WERI-Rb-1 (cell line): Measurements from ENCODE around the gene BRIP1.

Source experiments
- DNase-seq: peaks from one replicate; pipeline ENCODE4 v3.0.0-alpha.2; 2020
- H3K27ac ChIP-seq: fragments of 250-450 bp; sonication (Bioruptor Pico); 2 replicates; pipeline ENCODE4 v1.5.1; 2020; ENCODE audit warnings: mild to moderate bottlenecking, moderate library complexity
- H3K27me3 ChIP-seq: fragments of 250-450 bp; sonication (Bioruptor Pico); 2 replicates; pipeline ENCODE4 v1.5.1; 2021; ENCODE audit warnings: mild to moderate bottlenecking, low read depth, moderate library complexity; ENCODE audit not compliant: insufficient read depth, severe bottlenecking
- H3K36me3 ChIP-seq: fragments of 250-450 bp; sonication (Bioruptor Pico); 2 replicates; pipeline ENCODE4 v1.5.1; 2020; ENCODE audit warnings: mild to moderate bottlenecking, moderate library complexity
- H3K4me3 ChIP-seq: 2 replicates; pipeline ENCODE4 v1.5.1; 2011; ENCODE audit warnings: low read depth, mild to moderate bottlenecking, control low read depth, low read length
- H3K9me3 ChIP-seq: fragments of 250-450 bp; sonication (Bioruptor Pico); 2 replicates; pipeline ENCODE4 v1.5.1; 2021; ENCODE audit warnings: mild to moderate bottlenecking, moderate library complexity; ENCODE audit not compliant: severe bottlenecking
- CTCF ChIP-seq: IDR thresholded peaks from 2 replicates; pipeline ENCODE4 v1.5.1; 2011; ENCODE audit warnings: low read depth, mild to moderate bottlenecking, control low read depth, inconsistent platforms, low read length

Gene BRIP1

GRCh38 chr17:61644800-61645774 lies 218.2 kb downstream of the BRIP1 start:
- Histone ChIP-seq H3K9me3 (no peaks in the 10 kb centered on the region), H3K36me3 (no peaks in the 10 kb centered on the region), H3K27ac (no peak overlapping the region), H3K27me3 (no peaks in the 10 kb centered on the region), H3K4me3 (no peak overlapping the region)
- DNase-seq = no peak
- no peak for TF ChIP-seq CTCF

- no peak for TF ChIP-seq CTCF
- Histone ChIP-seq H3K27ac (no peak overlapping the region), H3K36me3 (no peaks in the 10 kb centered on the region)
Observed at GRCh38 chr17:61642768-61643167, 220.6 kb downstream of the BRIP1 start.

GRCh38 chr17:61641715-61642114 lies 221.6 kb downstream of the BRIP1 start:
- Histone ChIP-seq H3K27ac (no peak overlapping the region), H3K9me3 (no peaks in the 10 kb centered on the region), H3K27me3 (no peaks in the 10 kb centered on the region), H3K36me3 (no peaks in the 10 kb centered on the region), H3K4me3 (no peak overlapping the region)
- DNase-seq = no peak
- no peak for TF ChIP-seq CTCF

More at GRCh38 chr17:61642768-61643167, 220.6 kb downstream of the BRIP1 start:
- H3K9me3 ChIP-seq = no peaks in the 10 kb centered on the region
- DNase-seq = no peak
- no peak overlapping the region for H3K4me3 ChIP-seq
- H3K27me3 ChIP-seq = no peaks in the 10 kb centered on the region

GRCh38 chr17:61641084-61641483 lies 222.2 kb downstream of the BRIP1 start:
- H3K4me3 ChIP-seq = no peak overlapping the region
- no peak overlapping the region for H3K27ac ChIP-seq
- H3K27me3 ChIP-seq = no peaks in the 10 kb centered on the region
- no peak for DNase-seq
- TF ChIP-seq CTCF = no peak
- H3K9me3 ChIP-seq = no peaks in the 10 kb centered on the region
- no peaks in the 10 kb centered on the region for H3K36me3 ChIP-seq

GRCh38 chr17:61639818-61640217 lies 223.5 kb downstream of the BRIP1 start:
- Histone ChIP-seq H3K36me3 (no peaks in the 10 kb centered on the region), H3K27me3 (no peaks in the 10 kb centered on the region), H3K4me3 (no peak overlapping the region), H3K27ac (no peak overlapping the region), H3K9me3 (peaks cover 8% of the 10 kb centered on the region)
- TF ChIP-seq CTCF = no peak
- DNase-seq = no peak

- Histone ChIP-seq H3K9me3 (peaks cover 8% of the 10 kb centered on the region), H3K36me3 (no peaks in the 10 kb centered on the region), H3K4me3 (no peak overlapping the region), H3K27ac (no peak overlapping the region), H3K27me3 (no peaks in the 10 kb centered on the region)
- TF ChIP-seq CTCF = no peak
- no peak for DNase-seq
Observed at GRCh38 chr17:61638087-61638486, 225.2 kb downstream of the BRIP1 start.
